ENCODE results near the gene PUDP. TPM values are rescaled to one million over a fixed set of nuclear protein-coding genes. Genes with fewer than 3 reads are reported as not detected.
"Not testable (repeated sequence)": the region's sequence is repeated elsewhere in the genome, so short reads cannot be mapped to it uniquely, and the experiment has no call there.

PUDP gene
- 10 to 100 TPM; 26.8 to 26.9 TPM for total RNA-seq

DNA sequence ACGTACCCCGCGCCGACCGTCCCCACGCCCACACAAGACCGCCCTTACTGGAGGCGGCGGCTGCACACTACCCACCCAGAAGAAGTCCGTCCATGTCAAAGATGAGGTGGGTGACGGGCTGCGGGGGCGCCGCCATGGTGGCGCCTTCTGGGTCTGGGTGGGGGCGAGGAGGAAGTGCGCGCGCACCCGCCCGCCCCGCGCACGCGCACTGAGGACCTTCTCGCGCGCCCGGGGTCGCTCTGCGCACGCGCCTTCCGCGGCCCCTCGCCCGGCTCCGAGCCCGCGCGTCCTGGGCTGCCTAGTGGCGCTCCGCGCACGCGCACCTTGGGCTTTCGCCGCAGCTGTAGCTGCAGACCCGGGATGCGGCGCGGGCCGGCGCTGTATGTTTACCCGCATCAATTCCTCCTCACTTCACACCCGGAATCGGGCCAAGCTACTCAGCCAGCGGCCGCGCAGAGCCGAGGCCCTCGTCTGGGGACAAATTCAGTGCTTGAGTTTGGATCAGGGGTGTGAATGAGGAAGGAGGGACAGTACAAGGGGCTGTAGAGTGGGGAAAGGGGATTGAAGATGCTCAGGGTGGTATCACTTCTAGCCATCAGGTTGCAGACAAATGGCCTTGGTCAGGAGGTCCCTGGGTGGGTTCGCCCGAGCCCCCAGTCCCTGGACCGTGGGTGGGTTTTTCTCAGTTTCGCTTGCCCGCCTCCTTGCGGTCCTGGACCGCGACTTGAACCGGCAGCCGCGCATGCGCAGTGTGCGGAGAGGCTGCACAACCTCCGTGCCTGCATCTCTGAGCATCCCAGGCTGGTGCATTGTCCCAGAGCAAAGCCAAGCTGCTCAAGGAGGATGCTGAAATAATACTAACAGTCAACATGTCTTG is at the start of gene PUDP:
Gene PUDP, minus strand, starts transcription at position 176 of the 877 bp plus-strand sequence. Its CDS starts 40 bp downstream, at position 136.
- ChIA-PET POLR2A (no interaction called here), CTCF (no interaction called here)

DNA sequence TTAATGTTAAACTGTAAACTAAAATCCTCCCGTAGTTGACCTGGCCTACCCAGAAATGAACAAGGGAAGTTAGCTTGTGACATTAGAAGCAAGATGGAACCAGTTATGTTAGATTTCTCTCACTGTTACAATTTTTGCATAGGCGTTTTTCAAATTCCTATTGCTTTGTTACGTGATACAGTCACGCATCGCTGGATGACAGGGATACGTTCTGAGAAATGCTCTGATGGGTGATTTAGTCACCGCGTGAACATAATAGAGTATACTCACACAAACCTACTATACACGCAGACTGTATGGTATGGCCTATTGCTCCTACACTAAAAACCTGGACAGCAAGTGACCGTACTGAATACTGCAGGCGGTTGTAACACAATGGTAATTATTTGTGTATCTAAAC is 46.7 kb upstream of the PUDP start:
- CTCF ChIA-PET = no interaction called here
- POLR2A ChIA-PET = no interaction called here

DNA sequence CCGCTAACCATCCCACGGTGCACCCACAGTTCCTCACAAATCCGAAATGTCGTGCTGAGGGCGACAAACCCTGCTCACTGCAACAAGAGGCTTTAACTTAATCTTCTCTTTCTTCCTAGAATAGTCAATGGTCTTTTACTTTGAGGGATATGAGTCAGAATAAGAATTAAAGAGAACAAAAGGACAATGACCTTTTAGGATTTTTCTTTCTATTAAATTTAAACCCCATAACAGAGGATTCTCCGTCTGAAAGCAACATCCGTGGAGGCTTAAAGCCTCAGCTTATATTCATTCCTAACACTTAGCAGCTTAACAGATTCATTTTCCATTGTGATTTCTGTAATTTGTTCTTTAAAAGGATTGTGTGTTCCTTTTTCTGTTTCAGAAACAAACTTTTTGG is 44.9 kb upstream of the PUDP start:
- ChIA-PET CTCF (no interaction called here), POLR2A (no interaction called here)

DNA sequence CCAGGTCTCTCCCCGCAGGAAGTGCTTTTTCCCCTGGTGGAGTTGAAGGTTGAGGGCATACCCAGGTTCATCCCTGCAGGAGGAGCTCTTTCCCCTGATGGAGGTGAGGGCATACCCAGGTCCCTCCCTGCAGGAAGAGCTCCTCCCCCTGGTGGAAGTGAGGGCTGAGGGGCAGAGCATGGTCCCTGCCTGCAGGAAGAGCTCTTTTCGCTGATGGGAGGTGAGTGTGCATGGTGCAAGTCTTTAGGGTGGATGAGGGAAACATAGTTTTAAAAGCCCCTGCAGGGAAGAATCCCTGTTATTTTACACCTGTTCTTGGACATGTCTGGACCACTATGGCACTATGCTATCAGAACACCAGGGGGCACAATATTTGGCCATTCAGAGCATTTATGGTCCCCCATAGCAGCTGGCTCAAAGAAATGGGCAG is 43.7 kb upstream of the PUDP start:
- ChIA-PET POLR2A (no interaction called here), CTCF (no interaction called here)

DNA sequence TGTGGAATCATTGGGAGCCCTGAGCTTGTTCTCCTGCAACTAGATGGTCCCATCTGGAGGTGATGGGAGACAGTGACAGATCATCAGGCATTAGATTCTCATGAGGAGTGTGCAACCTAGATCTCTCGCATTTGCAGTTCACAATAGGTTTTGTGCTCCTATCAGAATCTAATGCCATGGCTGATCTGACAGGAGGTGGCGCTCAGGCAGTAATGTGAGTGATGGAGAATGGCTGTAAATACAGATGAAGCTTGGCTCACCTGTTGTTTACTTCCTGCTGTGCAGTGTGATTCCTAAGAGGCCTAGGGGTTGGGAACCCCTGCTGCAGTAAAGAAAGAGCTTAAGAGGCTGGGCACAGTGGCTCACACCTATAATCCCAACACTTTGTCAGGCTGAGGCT is 42.2 kb upstream of the PUDP start:
- ChIA-PET CTCF (no interaction called here), POLR2A (no interaction called here)

DNA sequence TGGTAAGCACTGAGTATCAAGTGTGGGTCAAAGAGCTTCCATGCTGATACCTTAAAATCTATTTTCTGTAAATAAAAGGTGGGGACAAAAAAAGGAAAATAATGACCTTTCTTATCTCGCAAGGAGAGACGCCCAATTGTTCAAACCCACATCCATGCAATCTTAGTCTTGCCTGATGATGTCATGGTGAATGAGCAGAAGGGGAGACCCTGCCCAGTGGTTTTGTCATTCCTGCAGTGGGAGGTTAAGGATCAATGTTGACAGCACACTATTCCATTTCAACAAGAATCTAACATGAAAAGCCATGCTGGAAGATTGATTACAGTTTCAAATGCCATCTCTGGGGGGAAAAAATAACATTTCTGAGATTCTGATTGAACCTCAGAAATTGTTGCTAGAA is 40.7 kb upstream of the PUDP start:
- ChIA-PET POLR2A (no interaction called here), CTCF (no interaction called here)

DNA sequence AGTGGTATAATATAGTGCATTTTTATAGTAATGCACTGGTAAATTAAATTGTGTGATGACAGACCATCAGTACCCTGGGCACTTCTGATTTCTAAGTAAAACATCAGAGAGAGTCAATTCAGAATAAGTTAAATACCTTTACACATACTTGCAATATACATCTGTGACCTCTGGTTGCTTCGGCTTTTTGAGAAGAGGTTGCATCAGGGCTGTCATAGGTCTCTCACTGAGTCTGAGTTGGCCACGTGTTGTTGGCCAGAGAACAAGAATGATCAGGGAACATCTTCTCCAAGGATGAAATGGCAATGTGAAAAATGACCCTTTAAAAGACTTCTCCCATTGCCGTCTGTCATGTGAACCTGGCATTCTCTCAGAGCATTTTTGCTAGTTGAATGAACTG is 36.9 kb upstream of the PUDP start:
- ChIA-PET CTCF (no interaction called here), POLR2A (no interaction called here)

DNA sequence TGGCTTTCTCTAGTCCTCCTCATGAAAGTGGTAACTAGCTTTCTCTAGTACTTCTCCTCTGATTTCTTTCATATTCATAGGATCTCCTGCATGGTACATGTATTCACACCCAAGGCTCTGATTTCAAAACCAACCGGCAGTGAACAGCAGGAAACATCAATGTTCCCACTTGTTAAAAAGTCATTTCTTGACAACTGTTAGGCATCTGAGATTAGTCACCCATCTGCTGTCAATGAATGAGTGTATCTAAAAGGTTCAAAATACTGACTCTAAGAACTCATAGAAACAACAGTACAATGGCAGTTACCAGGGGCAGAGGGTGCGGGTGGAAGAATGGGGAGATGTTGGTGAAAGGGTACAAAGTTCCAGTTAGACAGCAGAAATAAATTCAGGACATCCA is 31.5 kb upstream of the PUDP start:
- POLR2A ChIA-PET = no interaction called here
- CTCF ChIA-PET = no interaction called here

DNA sequence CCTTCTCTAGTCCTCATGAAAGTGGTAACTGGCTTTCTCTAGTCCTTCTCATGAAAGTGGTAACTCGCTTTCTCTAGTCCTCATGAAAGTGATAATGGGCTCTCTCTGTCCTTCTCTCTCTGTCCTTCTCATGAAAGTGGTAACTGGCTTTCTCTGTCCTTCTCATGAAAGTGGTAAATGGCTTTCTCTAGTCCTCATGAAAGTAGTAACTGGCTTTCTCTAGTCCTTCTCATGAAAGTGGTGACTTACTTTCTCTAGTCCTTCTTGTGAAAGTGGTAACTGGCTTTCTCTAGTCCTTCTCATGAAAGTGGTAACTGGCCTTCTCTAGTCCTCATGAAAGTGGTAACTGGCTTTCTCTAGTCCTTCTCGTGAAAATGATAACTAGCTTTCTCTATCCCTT is 30.9 kb upstream of the PUDP start:
- POLR2A ChIA-PET, CTCF ChIA-PET: not testable (repeated sequence)

DNA sequence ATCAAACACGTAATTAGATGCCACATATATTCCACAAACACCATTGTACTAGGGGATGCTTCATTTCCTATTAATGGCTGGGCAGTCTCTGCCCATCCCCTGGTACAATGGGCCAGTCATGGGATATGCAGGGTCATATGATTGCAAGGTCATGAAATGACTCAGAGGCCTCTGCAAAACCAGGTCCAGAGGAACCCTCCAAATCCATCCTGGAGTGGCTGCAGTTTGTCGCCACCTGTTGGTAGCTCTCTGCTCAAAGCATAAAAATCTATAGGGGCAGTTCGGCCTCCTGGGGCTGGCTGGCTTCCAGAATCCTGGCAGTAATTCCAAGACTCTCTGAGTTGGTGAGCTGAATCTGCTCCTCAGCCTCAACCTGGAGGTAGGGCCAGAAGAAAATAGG is 22.9 kb upstream of the PUDP start:
- CTCF ChIA-PET = interaction anchor here (0.5 kb wide), 1 partner anchor 16 kb away, joined by 3 read pairs; no protein-coding TSS in a partner anchor
- POLR2A ChIA-PET = no interaction called here

DNA sequence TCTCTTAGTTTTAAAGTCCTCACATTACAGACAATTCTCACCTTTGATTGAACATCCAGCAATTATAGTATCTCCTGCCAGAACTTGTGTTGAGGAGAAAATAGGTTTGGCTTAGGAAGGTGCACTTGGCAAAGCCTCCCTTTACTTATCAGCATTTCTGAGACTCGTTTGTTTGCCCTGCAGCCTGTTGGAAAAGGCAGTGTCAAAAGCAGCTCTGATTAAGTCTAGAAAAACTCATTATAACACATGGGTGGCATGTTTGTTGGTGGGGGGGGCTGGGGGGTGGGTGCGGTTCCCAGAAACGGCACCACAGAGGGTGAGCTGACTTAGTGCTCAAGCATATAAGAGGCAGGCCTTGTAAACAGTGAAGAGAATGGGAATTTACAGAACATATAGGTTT is 21.7 kb upstream of the PUDP start:
- CTCF ChIA-PET = no interaction called here
- POLR2A ChIA-PET = no interaction called here

DNA sequence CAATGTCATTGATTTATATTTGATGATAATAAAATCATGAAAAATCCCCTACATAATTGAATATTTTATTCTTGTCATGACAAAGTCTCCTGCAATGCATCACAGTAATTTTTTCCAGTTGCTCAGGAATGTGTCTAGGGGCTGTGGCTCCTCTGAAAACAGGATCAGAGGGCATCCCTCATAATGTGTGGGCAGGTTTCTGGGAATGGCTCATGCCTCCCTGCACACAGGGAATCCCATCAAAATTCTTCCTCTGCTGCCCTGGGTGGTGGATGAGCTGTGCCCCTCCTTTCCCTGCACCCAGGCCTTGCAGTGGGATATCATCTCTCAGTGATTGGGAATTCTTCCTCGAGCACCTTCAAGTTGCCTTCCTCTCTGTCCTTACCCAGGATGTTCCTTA is 20.4 kb upstream of the PUDP start:
- POLR2A ChIA-PET = no interaction called here
- CTCF ChIA-PET = no interaction called here

DNA sequence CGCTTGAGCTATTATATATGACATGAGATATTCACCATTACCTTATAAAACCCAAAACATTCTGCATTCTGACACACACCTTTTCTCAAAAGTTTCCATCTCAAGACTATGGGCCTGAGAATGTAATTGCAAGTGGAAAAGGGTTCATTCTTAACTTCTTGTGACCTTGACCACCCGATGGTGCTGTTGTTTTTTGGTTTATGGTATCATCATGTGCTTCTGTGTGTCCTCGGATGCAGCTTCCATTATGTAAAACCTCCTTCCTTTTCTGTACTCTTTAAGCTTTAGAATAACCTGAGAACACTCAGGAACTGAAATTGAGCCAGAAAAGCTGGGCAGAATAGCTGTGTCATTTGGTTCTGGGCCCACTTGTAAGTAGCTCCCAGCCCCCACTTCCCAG is 16.2 kb upstream of the PUDP start:
- CTCF ChIA-PET = no interaction called here
- POLR2A ChIA-PET = no interaction called here

DNA sequence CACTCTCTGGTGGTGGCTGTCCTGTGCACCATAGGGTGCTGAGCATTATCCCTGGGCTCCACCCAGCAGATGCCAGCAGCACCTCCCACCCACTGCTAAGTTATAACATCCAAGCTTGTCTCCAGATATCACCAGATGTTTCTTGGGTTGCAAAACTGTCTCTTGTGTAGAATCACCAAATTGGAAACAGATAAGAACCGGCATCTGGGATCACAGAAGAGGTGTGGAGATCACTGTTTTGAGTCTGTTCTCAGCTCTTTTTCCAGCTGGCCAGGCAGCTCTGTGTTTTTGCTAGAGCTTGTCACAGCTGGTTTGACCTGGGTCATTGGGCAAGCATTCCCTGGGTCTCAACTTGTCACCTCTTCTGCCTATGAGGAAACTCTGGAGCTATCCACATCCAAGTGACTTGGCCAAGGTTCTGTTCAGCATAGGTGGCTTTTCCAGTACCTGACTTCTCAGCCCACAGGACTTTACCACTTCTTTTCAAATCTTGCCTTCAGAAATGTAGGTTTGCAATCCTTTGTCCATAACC is 15.3 kb upstream of the PUDP start:
- CTCF ChIA-PET = no interaction called here
- POLR2A ChIA-PET = no interaction called here

DNA sequence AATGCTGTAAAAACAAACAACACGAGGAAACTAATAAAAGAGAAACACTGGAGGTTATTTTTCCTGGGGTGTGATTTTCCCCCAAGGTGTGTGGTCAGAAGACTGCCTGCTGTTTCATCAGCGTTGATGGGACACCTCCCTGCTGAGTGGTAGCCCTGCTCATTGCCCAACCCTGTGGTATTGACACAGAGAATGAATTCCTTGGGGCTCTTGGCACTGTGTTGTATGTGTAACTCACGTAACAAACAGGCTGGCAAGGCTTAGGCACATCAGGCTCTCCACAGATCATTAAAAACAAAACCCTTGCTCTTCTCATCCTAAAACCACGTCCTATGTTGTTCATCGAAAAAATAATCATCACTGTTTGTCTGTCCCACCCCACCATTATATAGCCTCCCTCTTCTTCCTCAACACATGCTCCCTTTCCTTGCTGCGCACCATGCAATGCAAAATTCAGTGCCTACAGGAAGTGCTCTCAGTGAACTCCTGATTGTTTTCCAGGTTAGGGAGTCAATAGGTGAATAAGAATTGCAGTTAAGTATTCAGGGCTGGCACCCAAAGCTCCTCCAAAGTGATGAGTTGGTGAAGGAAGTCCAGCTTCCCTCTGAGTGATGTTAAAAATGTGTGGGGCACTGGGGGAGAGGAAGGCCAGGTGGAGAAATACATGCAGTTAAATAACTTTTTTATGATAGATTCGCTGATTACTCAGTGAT is 11.4 kb upstream of the PUDP start:
- ChIA-PET CTCF (no interaction called here), POLR2A (no interaction called here)

DNA sequence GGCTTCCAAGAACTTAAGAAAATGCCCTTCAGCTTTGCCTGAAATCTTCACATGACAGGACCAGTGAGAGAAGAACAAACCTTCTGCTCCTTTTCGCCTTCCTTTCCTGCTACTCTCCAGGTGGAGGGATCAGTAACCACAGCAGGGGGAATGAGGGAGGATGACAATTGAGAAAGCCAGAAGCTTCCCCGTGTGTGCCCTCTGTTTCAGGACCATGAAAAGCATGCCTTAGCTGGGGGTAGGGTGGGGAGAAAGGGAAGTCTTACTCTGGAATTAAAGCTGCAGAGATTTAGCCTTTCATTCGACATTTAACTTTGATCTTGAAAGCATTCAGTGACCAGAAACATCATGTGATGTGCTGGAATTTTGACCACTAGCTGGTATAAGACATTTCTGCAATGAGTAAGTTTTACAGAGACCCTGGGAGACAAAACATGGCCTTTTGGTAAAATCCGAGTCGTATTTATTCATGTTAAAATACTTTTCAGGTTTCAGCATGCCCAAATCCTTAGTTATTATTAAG is 10.6 kb upstream of the PUDP start:
- POLR2A ChIA-PET = no interaction called here
- CTCF ChIA-PET = no interaction called here

DNA sequence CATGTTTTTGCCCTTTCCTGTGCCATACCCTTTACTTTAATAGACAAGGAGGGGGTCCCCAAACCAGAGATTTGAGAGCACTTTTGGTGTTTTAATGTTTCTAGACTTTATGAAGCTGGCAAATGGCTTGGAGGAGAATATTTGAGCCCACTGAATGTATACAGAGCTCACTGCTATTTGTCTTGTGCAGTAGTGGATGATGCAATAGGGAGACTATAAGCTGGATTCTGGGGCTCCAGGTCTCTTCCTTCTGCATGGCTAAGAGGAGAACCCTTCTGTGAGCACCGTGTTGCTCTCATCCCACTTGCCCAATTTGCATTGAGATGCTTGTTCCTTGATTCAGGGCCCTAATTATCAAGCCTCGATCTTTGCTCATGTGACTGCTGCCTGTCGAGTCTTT is 8.9 kb upstream of the PUDP start:
- ChIA-PET CTCF (no interaction called here), POLR2A (no interaction called here)

DNA sequence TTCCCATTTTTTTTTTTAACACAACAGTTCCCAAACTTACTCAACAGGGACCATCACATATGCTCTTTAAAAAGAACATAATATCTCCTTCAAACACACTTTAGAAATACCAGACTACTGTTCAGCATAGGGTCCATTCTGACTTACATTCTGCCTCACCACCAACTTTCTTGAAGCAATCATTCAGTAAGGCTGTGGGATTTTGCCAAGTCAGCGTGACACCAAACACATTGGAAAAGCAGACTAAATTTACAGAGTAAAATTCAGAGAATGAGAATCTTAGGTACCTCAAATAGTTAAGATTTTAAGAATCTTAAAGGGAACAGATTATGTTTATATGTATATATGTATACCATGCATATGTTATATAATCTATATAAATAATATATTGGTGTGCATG is 7.2 kb upstream of the PUDP start:
- ChIA-PET POLR2A (no interaction called here), CTCF (interaction anchor here (0.7 kb wide), 1 partner anchor 16 kb away, joined by 3 read pairs; no protein-coding TSS in a partner anchor)

DNA sequence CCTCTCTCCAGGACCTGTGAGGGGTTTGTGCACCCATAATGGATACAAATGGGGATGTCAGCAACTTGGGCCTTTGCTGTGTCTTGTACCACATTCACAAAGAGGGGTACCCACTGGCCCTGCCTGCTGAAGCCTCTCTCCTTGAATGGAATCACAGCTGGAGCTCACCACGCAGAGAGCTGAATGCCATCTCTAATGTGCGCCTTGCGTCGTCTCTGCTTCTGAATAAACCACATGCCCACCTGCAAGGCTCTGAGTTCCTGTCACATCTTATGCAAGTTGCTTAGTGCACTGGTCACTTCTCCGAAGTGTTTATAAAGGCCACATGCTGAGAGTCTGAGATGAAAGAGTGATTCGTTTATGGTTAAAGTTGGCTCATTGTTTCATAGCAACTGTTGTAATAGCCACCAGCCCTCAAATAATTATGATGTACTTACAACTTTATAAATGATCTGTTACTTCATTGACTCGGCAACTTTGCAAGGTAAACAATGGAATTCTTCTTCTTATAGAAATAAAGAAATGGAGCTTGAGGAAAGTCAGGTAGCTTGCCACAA is 6.2 kb upstream of the PUDP start:
- POLR2A ChIA-PET = no interaction called here
- CTCF ChIA-PET = no interaction called here

DNA sequence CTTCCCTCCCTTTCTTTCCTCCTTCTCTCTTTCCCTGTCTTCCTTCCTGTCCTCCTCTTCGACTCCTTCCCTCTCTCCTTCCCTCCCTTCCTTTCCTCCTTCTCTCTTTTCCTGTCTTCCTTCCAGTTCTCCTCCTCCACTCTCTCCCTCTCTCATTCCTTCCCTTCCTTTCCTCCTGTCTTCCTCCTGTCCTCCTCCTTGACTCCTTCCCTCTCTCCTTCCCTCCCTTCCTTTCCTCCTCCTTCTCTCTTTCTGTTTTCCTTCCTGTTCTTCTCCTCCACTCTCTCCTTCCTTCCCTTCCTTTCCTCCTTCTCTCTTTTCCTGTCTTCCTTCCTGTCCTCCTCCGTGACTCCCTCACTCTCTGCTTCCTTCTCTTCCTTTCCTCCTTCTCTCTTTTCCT is 5.3 kb upstream of the PUDP start:
- POLR2A ChIA-PET = no interaction called here
- CTCF ChIA-PET = no interaction called here

DNA sequence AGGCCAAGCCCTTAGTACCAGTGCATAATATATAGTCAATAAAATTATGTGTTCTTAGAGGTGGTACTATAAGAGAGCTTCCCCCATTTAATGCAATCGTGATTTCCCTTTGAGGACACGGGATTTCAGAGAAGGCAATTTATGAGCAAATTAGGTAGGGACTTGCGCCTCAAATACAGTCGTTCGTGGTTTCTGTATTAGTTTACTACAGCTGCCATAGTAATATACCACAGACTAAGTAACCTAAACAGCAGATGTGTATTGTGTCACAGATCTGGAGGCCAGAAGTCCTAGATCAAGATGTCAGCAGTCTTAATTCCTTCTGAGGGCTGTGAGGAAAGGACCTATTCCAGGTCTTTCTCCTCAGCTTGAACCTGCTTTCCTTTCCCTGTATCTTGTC is 1.5 kb upstream of the PUDP start:
- POLR2A ChIA-PET = no interaction called here
- CTCF ChIA-PET = no interaction called here

All from activated CD8-positive, alpha-beta memory T cell treated with anti-CD3 and anti-CD28 coated beads for 36 hours (primary cell).